Epithelial cell of esophagus (primary cell): ENCODE measurements around the gene SNTN.

ENCODE experiments used
- DNase-seq: peaks from one replicate; pipeline ENCODE4 v3.0.0; 2010; ENCODE audit warnings: low read depth
- H3K4me3 ChIP-seq: 2 replicates; pipeline ENCODE4 v1.5.1; 2011; ENCODE audit warnings: mild to moderate bottlenecking, low read length, control low read depth
- TF ChIP-seq, protein P1 (sequence below): IDR thresholded peaks from 2 replicates; pipeline ENCODE4 v1.5.1; 2011; ENCODE audit warnings: low read depth, mild to moderate bottlenecking, low read length, control low read depth, inconsistent platforms; ENCODE audit not compliant: insufficient read depth; ENCODE audit errors: missing control alignments

SNTN gene

DNA sequence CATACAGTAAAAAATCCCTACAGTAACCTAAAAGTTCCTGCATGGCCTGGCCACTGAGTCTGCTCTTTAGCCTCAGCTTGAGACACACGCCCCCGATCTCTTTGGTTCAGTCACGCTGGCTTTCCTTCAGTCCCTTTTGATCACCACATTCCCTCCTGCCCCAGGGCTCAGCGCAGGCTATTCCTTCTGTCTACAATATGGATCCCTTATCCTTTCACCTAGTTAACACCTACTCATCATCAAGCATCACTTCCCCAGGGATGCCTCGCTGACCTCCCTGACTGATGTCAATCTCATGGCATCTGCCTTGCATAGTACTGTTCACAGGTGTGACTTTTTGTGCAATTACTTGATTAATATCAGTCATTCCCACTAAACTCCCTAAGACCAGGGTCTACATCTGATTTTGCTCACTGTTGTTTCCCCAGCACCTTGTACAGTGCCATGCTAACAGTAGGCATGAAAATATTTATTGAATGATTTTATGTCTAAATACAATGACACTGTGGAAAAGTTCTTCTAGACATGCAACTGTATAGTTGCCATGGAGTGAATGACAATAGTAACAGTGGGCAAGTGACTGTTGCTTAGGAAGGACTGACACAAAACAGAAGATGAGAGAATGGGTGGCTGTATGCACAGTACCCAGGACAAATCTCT lies at the start of gene SNTN:
SNTN (plus strand) TSS at position 610 of the 660 bp plus-strand sequence; CDS start at position 623, 13 bp downstream.
- no peak within 1 kb of the TSS for H3K4me3 ChIP-seq
- no peak for DNase-seq
- TF ChIP-seq, protein P1, sequence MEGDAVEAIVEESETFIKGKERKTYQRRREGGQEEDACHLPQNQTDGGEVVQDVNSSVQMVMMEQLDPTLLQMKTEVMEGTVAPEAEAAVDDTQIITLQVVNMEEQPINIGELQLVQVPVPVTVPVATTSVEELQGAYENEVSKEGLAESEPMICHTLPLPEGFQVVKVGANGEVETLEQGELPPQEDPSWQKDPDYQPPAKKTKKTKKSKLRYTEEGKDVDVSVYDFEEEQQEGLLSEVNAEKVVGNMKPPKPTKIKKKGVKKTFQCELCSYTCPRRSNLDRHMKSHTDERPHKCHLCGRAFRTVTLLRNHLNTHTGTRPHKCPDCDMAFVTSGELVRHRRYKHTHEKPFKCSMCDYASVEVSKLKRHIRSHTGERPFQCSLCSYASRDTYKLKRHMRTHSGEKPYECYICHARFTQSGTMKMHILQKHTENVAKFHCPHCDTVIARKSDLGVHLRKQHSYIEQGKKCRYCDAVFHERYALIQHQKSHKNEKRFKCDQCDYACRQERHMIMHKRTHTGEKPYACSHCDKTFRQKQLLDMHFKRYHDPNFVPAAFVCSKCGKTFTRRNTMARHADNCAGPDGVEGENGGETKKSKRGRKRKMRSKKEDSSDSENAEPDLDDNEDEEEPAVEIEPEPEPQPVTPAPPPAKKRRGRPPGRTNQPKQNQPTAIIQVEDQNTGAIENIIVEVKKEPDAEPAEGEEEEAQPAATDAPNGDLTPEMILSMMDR, result no peak

DNA sequence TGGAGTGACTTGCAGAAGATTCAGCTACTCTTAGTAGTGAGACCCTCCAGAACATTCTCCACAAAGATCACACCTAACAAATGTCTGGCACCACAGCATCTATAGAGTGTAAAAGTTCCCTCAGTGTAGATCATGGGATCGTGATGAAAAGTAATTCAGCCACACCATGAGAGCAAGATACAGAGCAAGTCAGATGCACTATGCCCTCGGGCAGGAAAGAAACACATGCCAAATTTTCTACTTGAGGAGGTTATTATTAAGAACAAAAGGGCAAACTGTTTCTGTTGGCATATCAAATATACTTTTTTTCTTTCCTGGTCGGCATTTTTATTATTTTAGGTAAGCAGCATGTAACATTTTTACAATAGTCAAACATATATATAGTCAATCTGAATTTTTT lies 44.8 kb upstream of the SNTN start:
- DNase-seq, result peak; percentile 8
- TF ChIP-seq, protein P1, result no peak
- no peak overlapping the region for H3K4me3 ChIP-seq

DNA sequence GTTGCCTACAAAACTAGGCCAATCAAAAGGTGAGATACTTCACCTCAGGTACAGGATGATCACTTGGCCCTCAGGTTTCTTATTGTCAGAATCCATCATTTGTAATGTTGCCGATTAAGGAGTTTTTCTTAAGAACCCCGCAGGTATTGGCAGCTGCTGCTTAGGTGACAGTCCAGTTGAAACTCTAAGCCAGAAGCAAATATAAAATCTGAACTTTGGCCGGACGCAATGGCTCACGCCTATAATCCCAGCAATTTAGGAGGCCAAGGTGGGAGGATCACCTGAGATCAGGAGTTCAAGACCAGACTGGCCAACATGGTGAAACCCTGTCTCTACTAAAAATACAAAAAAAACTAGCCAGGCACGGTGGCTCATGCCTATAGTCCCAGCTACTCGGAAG lies 43.1 kb upstream of the SNTN start:
- TF ChIP-seq, protein P1, result no peak
- no peak overlapping the region for H3K4me3 ChIP-seq
- DNase-seq, result no peak

DNA sequence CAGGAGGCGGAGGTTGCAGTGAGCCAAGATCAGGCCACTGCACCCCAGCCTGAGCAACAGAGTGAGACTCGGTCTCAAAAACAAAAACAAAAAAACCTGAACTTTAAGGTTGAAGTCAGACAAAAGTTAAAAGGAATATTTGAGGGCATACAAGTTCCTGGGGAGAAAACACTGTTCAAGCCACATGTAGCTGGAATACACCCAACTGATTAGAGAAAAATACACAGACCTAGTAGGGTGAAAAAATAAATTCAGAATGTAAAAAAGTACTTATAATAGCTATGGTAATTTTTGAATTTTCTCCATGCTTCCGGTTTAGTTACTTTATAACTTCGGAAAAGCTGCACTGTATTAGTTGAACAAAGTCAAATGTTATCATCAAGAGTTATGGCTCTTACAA lies 42.6 kb upstream of the SNTN start:
- no peak overlapping the region for H3K4me3 ChIP-seq
- TF ChIP-seq, protein P1, result no peak
- no peak for DNase-seq

DNA sequence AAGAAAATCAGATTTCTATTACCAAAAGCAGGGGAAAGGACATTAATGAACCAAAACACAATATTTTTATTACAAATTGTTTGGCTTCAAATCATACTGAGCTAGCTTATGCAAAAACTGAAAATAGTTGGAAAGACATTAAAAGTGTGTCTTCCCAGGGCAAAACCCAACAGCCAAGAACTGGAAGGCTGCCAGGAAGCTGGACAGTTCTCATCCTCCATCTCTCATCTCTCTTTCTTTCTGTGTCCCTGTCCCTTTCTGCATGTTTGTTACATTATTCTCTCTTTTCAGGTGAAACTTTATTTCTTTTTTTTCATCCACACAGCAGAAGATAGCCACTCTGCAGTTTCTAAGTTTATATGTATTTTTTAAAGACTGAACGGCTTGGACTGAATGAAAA lies 41.1 kb upstream of the SNTN start:
- DNase-seq, result no peak
- no peak overlapping the region for H3K4me3 ChIP-seq
- TF ChIP-seq, protein P1, result no peak

DNA sequence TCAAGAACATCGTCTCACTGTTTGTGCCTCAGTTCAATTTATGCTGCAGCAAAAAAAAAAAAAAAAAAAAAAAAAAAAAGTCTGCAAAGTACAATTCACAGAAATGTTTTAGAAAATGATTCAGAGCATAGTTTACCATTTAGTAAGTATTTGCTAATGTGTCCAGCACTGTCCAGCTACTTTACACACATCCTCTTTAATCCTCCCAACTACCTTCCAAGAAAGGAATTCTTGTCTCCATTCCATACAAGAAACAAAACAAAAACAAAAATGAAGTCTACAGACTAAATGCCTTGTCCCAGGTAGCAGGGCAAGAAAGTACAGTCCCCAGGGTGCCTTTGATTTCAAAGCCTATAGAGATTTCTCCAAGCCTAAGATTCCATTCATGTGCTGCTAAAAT lies 38.9 kb upstream of the SNTN start:
- TF ChIP-seq, protein P1, result no peak
- peak; percentile 24 for DNase-seq
- H3K4me3 ChIP-seq, result no peak overlapping the region

DNA sequence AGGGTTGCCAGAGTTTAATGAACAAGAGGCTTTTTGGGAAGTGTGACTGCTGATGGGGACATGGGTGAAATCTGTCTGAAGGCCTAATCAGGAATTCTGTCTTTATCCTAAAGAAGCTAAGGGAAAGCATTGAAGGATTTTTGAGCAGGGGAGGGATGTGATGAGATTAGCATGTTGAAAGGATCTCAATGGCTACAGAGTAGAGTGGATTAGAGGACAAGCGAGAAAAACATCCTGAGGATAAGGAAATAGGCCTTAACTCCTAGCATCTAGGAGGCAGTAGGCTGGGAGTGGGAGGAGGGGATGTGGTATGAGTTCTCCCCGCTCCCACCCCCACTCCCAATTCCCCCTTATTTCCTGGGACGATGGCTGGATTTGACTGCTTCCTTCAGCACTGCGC lies 35.1 kb upstream of the SNTN start:
- DNase-seq, result no peak
- TF ChIP-seq, protein P1, result no peak
- H3K4me3 ChIP-seq, result no peak overlapping the region
